HEK293 (cell line): Measurements from ENCODE around the gene GAGE1.
"Not testable (repeated sequence)": the region's sequence is repeated elsewhere in the genome, so short reads cannot be mapped to it uniquely, and the experiment has no call there.

Source experiments
- YY1 ChIP-seq: fragments of 450-650 bp; formaldehyde crosslinking; IDR thresholded peaks from 2 replicates; pipeline ENCODE4 v1.5.1; 2018; ENCODE audit warnings: missing biosample characterization, missing genetic modification characterization
- TF ChIP-seq, protein P1 (sequence below): fragments of 450-650 bp; formaldehyde crosslinking; IDR thresholded peaks from 2 replicates; pipeline ENCODE4 v1.5.1; 2016; ENCODE audit warnings: missing biosample characterization, missing genetic modification characterization

- TF ChIP-seq YY1, result not testable (repeated sequence)
- TF ChIP-seq, protein P1, sequence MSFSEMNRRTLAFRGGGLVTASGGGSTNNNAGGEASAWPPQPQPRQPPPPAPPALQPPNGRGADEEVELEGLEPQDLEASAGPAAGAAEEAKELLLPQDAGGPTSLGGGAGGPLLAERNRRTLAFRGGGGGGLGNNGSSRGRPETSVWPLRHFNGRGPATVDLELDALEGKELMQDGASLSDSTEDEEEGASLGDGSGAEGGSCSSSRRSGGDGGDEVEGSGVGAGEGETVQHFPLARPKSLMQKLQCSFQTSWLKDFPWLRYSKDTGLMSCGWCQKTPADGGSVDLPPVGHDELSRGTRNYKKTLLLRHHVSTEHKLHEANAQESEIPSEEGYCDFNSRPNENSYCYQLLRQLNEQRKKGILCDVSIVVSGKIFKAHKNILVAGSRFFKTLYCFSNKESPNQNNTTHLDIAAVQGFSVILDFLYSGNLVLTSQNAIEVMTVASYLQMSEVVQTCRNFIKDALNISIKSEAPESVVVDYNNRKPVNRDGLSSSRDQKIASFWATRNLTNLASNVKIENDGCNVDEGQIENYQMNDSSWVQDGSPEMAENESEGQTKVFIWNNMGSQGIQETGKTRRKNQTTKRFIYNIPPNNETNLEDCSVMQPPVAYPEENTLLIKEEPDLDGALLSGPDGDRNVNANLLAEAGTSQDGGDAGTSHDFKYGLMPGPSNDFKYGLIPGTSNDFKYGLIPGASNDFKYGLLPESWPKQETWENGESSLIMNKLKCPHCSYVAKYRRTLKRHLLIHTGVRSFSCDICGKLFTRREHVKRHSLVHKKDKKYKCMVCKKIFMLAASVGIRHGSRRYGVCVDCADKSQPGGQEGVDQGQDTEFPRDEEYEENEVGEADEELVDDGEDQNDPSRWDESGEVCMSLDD (tag by site-specific recombination), result not testable (repeated sequence)
Measured at GRCh38 chrX:49560542-49560941, 38.3 kb upstream of the GAGE1 start, which contains the start of gene GAGE12F.
